HUES48 (cell line): ENCODE measurements around the gene HKDC1.

Source experiments
- H3K27ac ChIP-seq: one replicate; pipeline ENCODE4 v1.7.0; 2013; ENCODE audit warnings: low read depth, low read length, inconsistent platforms
- H3K27me3 ChIP-seq: 2 replicates; pipeline ENCODE4 v1.6.1; 2013; ENCODE audit warnings: mild to moderate bottlenecking, low read length; ENCODE audit not compliant: control insufficient read depth, insufficient read depth
- H3K36me3 ChIP-seq: 2 replicates; pipeline ENCODE4 v1.6.1; 2013; ENCODE audit warnings: low read length; ENCODE audit not compliant: control insufficient read depth, insufficient read depth
- H3K4me1 ChIP-seq: 2 replicates; pipeline ENCODE4 v1.6.1; 2013; ENCODE audit warnings: mild to moderate bottlenecking, low read length; ENCODE audit not compliant: control insufficient read depth, insufficient read depth
- H3K4me3 ChIP-seq: 2 replicates; pipeline ENCODE4 v1.5.1; 2013; ENCODE audit warnings: mild to moderate bottlenecking, low read depth, low read length
- H3K9ac ChIP-seq: 2 replicates; pipeline ENCODE4 v1.6.1; 2013; ENCODE audit warnings: mild to moderate bottlenecking, low read depth, low read length, moderate library complexity
- H3K9me3 ChIP-seq: 2 replicates; pipeline ENCODE4 v1.6.1; 2013; ENCODE audit warnings: low read length; ENCODE audit not compliant: control insufficient read depth, insufficient read depth

The HKDC1 gene

DNA sequence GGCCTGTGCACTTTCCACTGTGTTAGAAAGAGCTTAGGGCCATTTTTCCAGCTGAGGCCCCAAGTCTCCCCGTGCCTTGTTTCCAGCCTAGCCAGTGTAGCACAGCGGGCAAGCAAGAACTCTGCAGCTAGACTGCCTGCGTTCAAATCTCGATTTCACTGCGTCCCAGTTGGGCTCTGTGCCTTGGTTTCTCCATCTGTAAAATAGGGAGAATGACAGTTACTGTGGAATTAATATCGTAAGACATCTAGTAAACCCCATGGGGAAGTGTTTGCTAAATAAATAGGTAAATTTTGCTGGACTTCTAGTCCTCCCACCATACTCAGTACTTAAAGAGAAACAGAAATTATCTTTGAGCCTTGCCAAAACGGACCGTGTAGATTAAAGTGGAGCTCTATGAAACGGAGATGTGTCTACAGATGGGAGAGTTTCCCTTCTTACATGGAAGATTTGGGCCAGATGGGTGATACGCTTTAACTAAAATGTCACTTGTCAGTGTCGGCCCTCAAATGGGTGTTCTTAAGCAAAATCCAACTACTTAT, 3.5 kb upstream of the HKDC1 start:
- H3K4me3 ChIP-seq = no peak overlapping the region
- no peak overlapping the region for H3K9ac ChIP-seq
- H3K27ac ChIP-seq = no peak overlapping the region
- no peaks in the 10 kb centered on the region for H3K27me3 ChIP-seq
- no peaks in the 10 kb centered on the region for H3K9me3 ChIP-seq
- H3K36me3 ChIP-seq = no peaks in the 10 kb centered on the region
- no peaks in the 10 kb centered on the region for H3K4me1 ChIP-seq

DNA sequence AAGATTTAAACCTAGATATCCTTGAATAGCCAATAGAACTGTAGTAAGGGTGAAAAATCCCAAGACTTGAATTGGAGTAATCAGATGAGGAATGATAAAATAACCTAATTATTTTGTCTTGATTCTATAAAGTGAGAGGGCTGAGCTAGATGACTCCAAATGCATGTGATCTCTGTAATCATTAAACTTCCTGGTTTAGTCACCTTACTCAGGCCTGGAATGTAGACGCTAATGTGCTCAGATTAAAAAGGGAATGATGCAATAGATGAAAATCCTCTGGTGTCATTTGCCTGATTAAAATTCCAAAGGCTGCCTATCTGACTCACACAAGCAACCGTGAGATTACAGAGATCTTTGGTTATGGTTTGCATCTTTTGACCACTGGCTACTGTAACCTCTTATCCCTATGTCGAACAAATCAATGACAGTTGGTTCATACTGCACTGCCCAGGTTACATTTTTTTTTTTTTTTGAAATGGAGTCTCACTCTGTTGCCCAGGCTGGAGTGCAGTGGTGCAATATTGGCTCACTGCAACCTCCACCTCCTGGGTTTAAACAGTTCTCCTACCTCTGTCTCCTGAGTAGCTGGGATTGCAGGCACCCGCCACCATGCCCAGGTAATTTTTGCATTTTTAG, 2.9 kb upstream of the HKDC1 start:
- Histone ChIP-seq H3K27ac (no peak overlapping the region), H3K4me1 (peaks cover under 1% of the 10 kb centered on the region; the same call in 1 of the 2 replicates), H3K27me3 (no peaks in the 10 kb centered on the region), H3K4me3 (no peak overlapping the region), H3K9ac (no peak overlapping the region), H3K9me3 (no peaks in the 10 kb centered on the region), H3K36me3 (no peaks in the 10 kb centered on the region)

DNA sequence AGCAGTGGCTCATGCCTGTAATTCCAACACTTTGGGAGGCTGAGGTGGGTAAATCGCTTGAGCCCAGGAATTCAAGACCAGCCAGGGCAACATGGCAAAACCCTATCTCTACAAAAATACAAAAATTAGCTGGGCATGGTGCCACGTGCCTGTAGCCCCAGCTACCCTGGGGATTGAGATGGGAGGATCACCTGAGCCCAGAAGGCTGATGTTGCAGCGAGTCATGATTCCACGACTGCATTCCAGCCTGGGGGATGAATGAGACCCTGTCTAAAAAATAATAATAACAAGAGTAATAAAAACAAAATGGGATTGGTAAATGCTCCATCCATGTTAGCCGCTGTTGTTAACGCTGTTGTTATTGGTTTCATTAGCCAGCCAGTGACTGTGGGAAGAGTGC, 1.3 kb upstream of the HKDC1 start:
- Histone ChIP-seq H3K4me1 (peaks cover 6% of the 10 kb centered on the region), H3K27me3 (no peaks in the 10 kb centered on the region), H3K4me3 (no peak overlapping the region), H3K9me3 (no peaks in the 10 kb centered on the region), H3K9ac (no peak overlapping the region), H3K36me3 (no peaks in the 10 kb centered on the region), H3K27ac (no peak overlapping the region)

DNA sequence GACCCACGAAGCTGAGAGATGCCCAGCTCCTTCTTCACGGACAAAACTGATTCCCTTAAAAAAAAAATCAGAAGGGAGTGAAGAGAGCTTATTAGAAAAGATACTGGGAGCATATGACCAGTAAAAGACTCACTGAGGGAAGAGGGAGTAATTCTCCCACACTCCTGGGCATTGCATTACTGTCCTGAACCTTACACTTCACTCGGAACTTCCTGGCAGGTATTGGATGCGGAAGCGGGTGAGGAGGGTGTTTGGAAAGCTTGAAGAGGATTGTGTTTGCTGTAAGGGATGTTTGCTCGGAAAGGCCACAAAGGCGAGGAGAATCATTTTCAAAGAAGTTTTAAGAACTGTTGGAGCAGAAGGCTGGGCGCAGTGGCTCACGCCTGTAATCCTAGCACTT, 375 bp downstream of the HKDC1 start:
- H3K9me3 ChIP-seq = no peaks in the 10 kb centered on the region
- H3K27me3 ChIP-seq = no peaks in the 10 kb centered on the region
- H3K4me1 ChIP-seq = peaks cover 6% of the 10 kb centered on the region
- no peaks in the 10 kb centered on the region for H3K36me3 ChIP-seq
- no peak overlapping the region for H3K9ac ChIP-seq
- H3K27ac ChIP-seq = no peak overlapping the region
- H3K4me3 ChIP-seq = no peak overlapping the region

DNA sequence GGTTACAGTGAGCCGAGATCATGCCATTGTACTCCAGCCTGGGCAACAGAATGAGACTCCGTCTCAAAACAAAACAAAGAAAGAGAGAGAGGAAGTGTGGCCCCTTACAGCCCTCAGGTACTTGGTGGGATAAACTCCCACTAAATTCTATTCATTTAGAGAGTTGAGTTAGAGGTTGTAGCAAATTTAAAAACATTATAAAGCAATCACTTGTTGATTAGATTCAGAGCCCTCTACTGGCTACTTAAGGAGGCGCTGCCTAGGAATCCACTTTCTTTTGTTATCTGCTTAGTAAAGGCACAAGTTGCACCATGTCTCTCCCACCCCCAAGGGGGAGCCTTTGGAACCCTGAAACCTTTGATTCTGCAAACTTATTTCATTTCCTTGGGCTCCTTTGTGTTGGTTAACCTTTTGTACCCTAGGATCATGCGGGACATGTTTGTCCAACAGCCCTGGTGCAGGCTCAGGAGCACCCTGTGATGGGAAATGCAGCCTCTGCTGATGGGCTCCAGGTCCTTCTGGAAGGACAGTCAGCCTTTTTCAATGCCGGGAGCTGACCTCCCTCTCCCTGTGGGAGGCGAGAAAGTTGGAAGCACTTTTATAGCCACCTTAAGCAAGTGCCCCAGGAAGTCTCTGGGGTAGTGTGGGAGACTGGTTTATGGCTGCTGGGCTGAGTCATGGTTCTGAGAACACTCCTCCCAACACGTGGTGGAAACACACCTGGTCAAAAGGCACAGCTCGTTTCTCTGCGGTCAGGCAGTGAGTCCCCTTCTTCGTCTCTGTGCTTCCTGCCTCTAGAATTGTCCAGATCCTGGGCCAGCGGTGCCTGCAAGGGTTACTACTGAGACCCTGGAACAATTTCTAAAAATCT, 2.3 kb downstream of the HKDC1 start:
- Histone ChIP-seq H3K9me3 (no peaks in the 10 kb centered on the region), H3K27ac (peak overlapping the region; percentile 46), H3K36me3 (no peaks in the 10 kb centered on the region), H3K9ac (0 out of 2 replicates have a peak overlapping the region, but pooled peaks have one; percentile 1), H3K4me3 (no peak overlapping the region), H3K27me3 (no peaks in the 10 kb centered on the region), H3K4me1 (peaks cover 6% of the 10 kb centered on the region)

DNA sequence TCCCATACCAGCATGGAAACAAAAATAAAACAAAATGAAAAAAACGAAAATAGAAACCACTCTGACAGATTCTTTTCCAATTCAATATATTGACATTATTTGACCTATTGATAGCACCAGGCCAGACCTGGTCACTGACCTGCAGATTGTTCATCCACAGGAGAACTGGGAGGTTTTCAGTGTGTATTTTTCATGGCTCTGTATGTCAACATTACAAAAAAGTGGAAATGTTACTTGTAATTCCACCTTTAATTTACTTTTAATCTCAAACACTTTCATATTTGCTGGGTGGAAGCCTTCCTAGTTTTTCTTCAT, 2.9 kb downstream of the HKDC1 start:
- H3K27ac ChIP-seq = no peak overlapping the region
- no peaks in the 10 kb centered on the region for H3K27me3 ChIP-seq
- H3K9me3 ChIP-seq = no peaks in the 10 kb centered on the region
- no peak overlapping the region for H3K9ac ChIP-seq
- no peak overlapping the region for H3K4me3 ChIP-seq
- peaks cover 6% of the 10 kb centered on the region for H3K4me1 ChIP-seq
- no peaks in the 10 kb centered on the region for H3K36me3 ChIP-seq

DNA sequence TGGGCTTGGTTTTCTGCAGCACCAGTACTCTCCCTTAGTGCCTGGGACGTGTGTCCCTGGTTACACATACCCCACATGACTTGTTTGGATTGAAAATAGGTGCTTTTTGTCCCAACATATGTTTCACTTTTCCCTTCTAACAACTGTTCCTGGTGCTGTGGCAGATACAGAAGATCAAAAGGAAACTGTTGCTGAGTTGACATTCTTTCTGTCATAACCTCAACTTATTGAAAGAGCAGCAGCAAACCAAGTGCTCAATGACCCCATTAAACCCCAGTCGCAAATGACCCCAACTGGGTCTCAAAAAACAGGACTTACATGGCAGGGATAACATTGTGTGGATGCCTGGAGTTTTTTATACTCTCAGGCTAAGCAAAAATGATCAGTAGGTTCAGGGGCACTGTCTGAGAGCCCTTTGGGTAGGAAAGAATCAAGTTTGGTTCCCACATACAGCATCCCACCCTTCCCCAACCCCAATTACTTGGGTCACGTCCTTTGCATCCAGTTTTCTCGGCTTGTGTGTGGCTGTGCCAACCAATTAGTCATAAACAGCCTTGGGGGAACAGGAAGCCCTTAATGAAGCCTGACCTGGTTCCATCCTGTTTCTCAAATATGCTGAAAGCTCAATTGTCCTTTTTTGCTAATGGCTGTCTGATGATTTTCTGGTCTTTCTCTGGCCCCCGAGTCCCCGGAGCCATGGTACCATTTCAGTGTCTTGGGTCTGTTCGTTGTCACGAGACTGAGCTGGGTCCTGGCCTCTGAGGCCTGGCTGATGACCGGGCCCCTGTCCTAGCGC, 4.9 kb downstream of the HKDC1 start:
- peaks cover 6% of the 10 kb centered on the region for H3K4me1 ChIP-seq

DNA sequence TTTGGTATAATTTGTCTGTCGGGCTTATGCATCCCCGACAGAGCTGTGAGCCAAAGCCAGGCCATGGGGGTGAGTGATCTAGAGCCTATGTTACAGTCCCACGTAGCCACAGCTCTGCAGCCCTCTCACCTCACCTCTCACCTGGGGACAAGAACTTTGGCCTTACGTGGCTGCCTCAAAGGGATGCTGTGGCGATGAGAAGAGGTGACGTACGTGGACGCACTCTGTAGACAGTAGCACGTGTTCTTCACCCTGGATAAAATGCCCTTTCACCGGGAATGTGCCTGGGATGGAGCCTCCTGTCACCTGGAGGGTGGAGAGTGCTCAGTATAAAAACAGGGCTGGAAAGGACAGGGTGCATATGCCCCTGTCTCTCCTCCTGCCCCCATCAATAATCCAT, 5.5 kb downstream of the HKDC1 start:
- Histone ChIP-seq H3K9me3 (no peaks in the 10 kb centered on the region), H3K27ac (no peak overlapping the region), H3K36me3 (no peaks in the 10 kb centered on the region), H3K27me3 (no peaks in the 10 kb centered on the region), H3K9ac (no peak overlapping the region), H3K4me1 (peaks cover 6% of the 10 kb centered on the region), H3K4me3 (no peak overlapping the region)

More for the DNA sequence above, 4.9 kb downstream of the HKDC1 start:
- no peak overlapping the region for H3K9ac ChIP-seq
- H3K36me3 ChIP-seq = no peaks in the 10 kb centered on the region
- H3K27ac ChIP-seq = no peak overlapping the region
- no peaks in the 10 kb centered on the region for H3K27me3 ChIP-seq
- H3K9me3 ChIP-seq = no peaks in the 10 kb centered on the region
- H3K4me3 ChIP-seq = no peak overlapping the region

DNA sequence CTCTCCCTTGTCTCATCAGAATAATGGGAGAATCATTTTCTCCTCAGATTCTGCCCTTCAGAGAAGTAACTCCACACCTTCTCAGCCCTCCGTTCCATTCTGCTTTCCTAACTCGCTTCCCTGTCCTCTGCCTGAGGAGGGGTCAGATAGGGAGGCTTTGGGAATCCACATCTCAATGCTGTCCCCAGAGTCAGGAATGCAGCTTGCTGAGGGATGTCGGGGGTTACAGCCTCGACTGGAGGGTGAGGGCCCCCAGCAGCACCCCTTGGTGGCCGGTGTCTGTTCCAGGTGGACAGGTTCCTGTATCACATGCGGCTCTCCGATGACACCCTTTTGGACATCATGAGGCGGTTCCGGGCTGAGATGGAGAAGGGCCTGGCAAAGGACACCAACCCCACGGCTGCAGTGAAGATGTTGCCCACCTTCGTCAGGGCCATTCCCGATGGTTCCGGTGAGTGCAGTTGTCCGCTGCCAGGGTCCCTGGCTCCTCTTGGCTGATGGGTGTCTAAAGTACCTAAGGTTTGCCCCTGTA, 6.9 kb downstream of the HKDC1 start:
- no peaks in the 10 kb centered on the region for H3K36me3 ChIP-seq
- H3K9ac ChIP-seq = no peak overlapping the region
- H3K4me3 ChIP-seq = no peak overlapping the region
- H3K27me3 ChIP-seq = no peaks in the 10 kb centered on the region
- no peak overlapping the region for H3K27ac ChIP-seq
- no peaks in the 10 kb centered on the region for H3K9me3 ChIP-seq
- H3K4me1 ChIP-seq = peaks cover 6% of the 10 kb centered on the region

DNA sequence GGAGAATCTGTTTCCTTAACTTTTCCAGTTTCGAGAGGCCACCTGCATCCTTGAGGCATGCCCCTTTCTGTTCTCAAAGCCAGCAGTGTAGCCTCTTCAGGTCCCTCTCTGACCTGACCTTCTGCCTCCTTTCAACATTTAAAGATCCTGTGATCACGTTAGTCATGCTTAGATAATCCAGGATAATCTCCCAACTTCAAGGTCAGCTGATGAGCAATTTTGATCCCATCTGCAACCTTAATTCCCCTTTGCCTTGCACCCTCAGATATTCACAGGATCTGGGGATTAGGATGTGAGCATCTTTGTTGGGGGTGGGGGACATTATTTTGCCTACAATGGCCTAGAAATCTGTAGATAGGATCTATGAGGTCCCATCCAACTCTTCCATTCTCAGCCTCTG, 8.0 kb downstream of the HKDC1 start:
- Histone ChIP-seq H3K27ac (no peak overlapping the region), H3K27me3 (no peaks in the 10 kb centered on the region), H3K4me1 (no peaks in the 10 kb centered on the region), H3K9ac (no peak overlapping the region), H3K9me3 (no peaks in the 10 kb centered on the region), H3K36me3 (no peaks in the 10 kb centered on the region), H3K4me3 (no peak overlapping the region)
